HepG2 (cell line): ENCODE data around the gene KRT10. TPM values are rescaled to one million over a fixed set of nuclear protein-coding genes. Genes with fewer than 3 reads are reported as not detected.
A peak's percentile ranks its signal among the peaks of the same experiment; 100 is the strongest.

Experiments used
- KIAA2018 ChIP-seq: sonication (generic); formaldehyde crosslinking; IDR thresholded peaks from 2 replicates; pipeline ENCODE4 v1.5.0; 2020; ENCODE audit warnings: mild to moderate bottlenecking, missing genetic modification reagents, borderline replicate concordance
- MIER2 ChIP-seq: IDR thresholded peaks from 2 replicates; pipeline ENCODE4 v1.6.1; 2016; ENCODE audit warnings: missing biosample characterization, missing genetic modification reagents
- MXI1 ChIP-seq: IDR thresholded peaks from 3 replicates; pipeline ENCODE4 v1.6.1; 2012; ENCODE audit warnings: low read depth, low read length, inconsistent platforms, borderline replicate concordance
- NONO ChIP-seq, 2 experiments: fragments of 450-650 bp in 1 of 2; sonication (generic) in 1 of 2; formaldehyde crosslinking in 1 of 2; IDR thresholded peaks in 1 of 2; conservative IDR thresholded peaks in 1 of 2; 2 replicates each; pipeline versions ENCODE4 v1.6.1 to v1.8.0; 2017 to 2022; ENCODE audit warnings: mild to moderate bottlenecking in 1 of 2, missing genetic modification reagents in 1 of 2, moderate library complexity in 1 of 2
- NR2F1 ChIP-seq, 2 experiments: fragments of 450-650 bp in 1 of 2; formaldehyde crosslinking in 1 of 2; IDR thresholded peaks; 2 replicates each; pipeline versions ENCODE4 v1.5.0 to v1.6.1; 2016 to 2020; ENCODE audit warnings: mild to moderate bottlenecking in 1 of 2, missing compliant biosample characterization in 1 of 2, missing genetic modification reagents in 1 of 2, moderate library complexity in 1 of 2
- RXRB ChIP-seq: IDR thresholded peaks from 2 replicates; pipeline ENCODE4 v1.6.1; 2016; ENCODE audit warnings: borderline replicate concordance, missing genetic modification reagents, missing compliant biosample characterization
- SIX4 ChIP-seq: sonication (generic); formaldehyde crosslinking; IDR thresholded peaks from 2 replicates; pipeline ENCODE4 v1.4.0; 2020; ENCODE audit warnings: missing genetic modification reagents
- SMC3 ChIP-seq: IDR thresholded peaks from 2 replicates; pipeline ENCODE4 v1.6.1; 2011; ENCODE audit warnings: low read length, improper control_type of control experiment
- TAF1 ChIP-seq: sonication (generic); formaldehyde crosslinking; IDR thresholded peaks from 2 replicates; pipeline ENCODE4 v1.4.0; 2020; ENCODE audit warnings: missing genetic modification reagents
- TEAD2 ChIP-seq: sonication (generic); formaldehyde crosslinking; IDR thresholded peaks from 2 replicates; pipeline ENCODE4 v1.9.0; 2021; ENCODE audit warnings: missing genetic modification reagents
- THYN1 ChIP-seq: sonication (generic); formaldehyde crosslinking; IDR thresholded peaks from 2 replicates; pipeline ENCODE4 v1.8.1; 2023; ENCODE audit warnings: low read depth, mild to moderate bottlenecking, moderate library complexity, missing genetic modification reagents, borderline replicate concordance
- ZFP82 ChIP-seq: sonication (generic); formaldehyde crosslinking; IDR thresholded peaks from 2 replicates; pipeline ENCODE4 v1.5.1; 2020; ENCODE audit warnings: mild to moderate bottlenecking, missing genetic modification reagents, borderline replicate concordance
- ZMYM2 ChIP-seq: sonication (generic); formaldehyde crosslinking; IDR thresholded peaks from 2 replicates; pipeline ENCODE4 v1.8.0; 2022; ENCODE audit warnings: mild to moderate bottlenecking, missing genetic modification reagents
- ZNF670 ChIP-seq: sonication (generic); formaldehyde crosslinking; IDR thresholded peaks from 2 replicates; pipeline ENCODE4 v1.8.0; 2022; ENCODE audit warnings: mild to moderate bottlenecking, missing genetic modification reagents, borderline replicate concordance
- polyA plus RNA-seq, 8 experiments: library from polyadenylated mRNA; depleted of rRNA in 3 of 8; stranded (reverse) in 7 of 8; unstranded in 1 of 8; fragments of >200 nt; fragmentation: Illumina TruSeq in 4 of 8; extraction: Trizol in 4 of 8; gene quantifications; 2 replicates each; pipeline versions ENCODE4 v1.2.1 to v1.2.3, GENCODE V29; 2011 to 2016; ENCODE audit warnings: low read depth in 4 of 8, missing spikeins in 1 of 8, mixed read lengths in 1 of 8; ENCODE audit not compliant: insufficient read depth in 1 of 8
- total RNA-seq, 5 experiments: library from RNA; depleted of rRNA; stranded (reverse); fragments of >200 nt; fragmentation: Illumina TruSeq; extraction: Trizol; gene quantifications; 2 replicates each; pipeline ENCODE4 v1.2.3, GENCODE V29; 2016; ENCODE audit warnings: low read depth in 1 of 5
- TF ChIP-seq, protein P1 (sequence below): IDR thresholded peaks from 2 replicates; pipeline ENCODE4 v1.6.1; 2016; ENCODE audit warnings: low read depth, borderline replicate concordance
- TF ChIP-seq, protein P2 (sequence below): sonication (generic); formaldehyde crosslinking; IDR thresholded peaks from 2 replicates; pipeline ENCODE4 v1.4.0; 2020; ENCODE audit warnings: missing genetic modification reagents
- TF ChIP-seq, protein P3 (sequence below): conservative IDR thresholded peaks from 2 replicates; pipeline ENCODE4 v1.6.1; 2018; ENCODE audit warnings: missing genetic modification reagents
- TF ChIP-seq, protein P4 (sequence below): sonication (generic); formaldehyde crosslinking; IDR thresholded peaks from 2 replicates; pipeline ENCODE4 v1.8.1; 2023; ENCODE audit warnings: mild to moderate bottlenecking, missing genetic modification reagents

The KRT10 gene
- total and polyA plus RNA-seq, 2 of the 13 experiments (the other 11 are each of a cell fraction or from before 2014, with no cell fraction given): 25.1 to 27.5 TPM

GRCh38 chr17:40803617-40804082 lies 18.8 kb downstream of the KRT10 start (continued):
- TF ChIP-seq MXI1: peak; percentile 31; the same call in 1 of the 3 replicates
- peak; percentile 46; the same call in 1 of the 2 replicates for TF ChIP-seq MIER2 (CRISPR knock-in tag)
- TF ChIP-seq NR2F1 (CRISPR knock-in tag; IDR thresholded peaks at IDR 0.05): no peak
- TF ChIP-seq, protein P1, sequence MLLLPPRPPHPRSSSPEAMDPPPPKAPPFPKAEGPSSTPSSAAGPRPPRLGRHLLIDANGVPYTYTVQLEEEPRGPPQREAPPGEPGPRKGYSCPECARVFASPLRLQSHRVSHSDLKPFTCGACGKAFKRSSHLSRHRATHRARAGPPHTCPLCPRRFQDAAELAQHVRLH: peak; percentile 73; the same call in 1 of the 2 replicates
- TF ChIP-seq ZNF670: no peak
- no peak for TF ChIP-seq NONO (IDR thresholded peaks at IDR 0.05)
- TF ChIP-seq NONO (CRISPR knock-in tag; conservative IDR thresholded peaks at IDR 0.05): no peak
- TF ChIP-seq TAF1 (CRISPR knock-in tag): no peak
- no peak for TF ChIP-seq KIAA2018 (CRISPR knock-in tag)
- no peak for TF ChIP-seq TEAD2 (CRISPR knock-in tag)
- TF ChIP-seq SIX4 (CRISPR knock-in tag): no peak
- TF ChIP-seq SMC3: peak; percentile 95
- TF ChIP-seq ZMYM2: no peak
- TF ChIP-seq THYN1 (CRISPR knock-in tag): no peak
- TF ChIP-seq RXRB: peak; percentile 55; the same call in 1 of the 2 replicates
- TF ChIP-seq, protein P2, sequence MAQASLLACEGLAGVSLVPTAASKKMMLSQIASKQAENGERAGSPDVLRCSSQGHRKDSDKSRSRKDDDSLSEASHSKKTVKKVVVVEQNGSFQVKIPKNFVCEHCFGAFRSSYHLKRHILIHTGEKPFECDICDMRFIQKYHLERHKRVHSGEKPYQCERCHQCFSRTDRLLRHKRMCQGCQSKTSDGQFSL (CRISPR knock-in tag): no peak
- TF ChIP-seq, protein P3, sequence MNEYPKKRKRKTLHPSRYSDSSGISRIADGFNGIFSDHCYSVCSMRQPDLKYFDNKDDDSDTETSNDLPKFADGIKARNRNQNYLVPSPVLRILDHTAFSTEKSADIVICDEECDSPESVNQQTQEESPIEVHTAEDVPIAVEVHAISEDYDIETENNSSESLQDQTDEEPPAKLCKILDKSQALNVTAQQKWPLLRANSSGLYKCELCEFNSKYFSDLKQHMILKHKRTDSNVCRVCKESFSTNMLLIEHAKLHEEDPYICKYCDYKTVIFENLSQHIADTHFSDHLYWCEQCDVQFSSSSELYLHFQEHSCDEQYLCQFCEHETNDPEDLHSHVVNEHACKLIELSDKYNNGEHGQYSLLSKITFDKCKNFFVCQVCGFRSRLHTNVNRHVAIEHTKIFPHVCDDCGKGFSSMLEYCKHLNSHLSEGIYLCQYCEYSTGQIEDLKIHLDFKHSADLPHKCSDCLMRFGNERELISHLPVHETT (CRISPR knock-in tag): no peak
- TF ChIP-seq ZFP82 (CRISPR knock-in tag): no peak
- TF ChIP-seq, protein P4, sequence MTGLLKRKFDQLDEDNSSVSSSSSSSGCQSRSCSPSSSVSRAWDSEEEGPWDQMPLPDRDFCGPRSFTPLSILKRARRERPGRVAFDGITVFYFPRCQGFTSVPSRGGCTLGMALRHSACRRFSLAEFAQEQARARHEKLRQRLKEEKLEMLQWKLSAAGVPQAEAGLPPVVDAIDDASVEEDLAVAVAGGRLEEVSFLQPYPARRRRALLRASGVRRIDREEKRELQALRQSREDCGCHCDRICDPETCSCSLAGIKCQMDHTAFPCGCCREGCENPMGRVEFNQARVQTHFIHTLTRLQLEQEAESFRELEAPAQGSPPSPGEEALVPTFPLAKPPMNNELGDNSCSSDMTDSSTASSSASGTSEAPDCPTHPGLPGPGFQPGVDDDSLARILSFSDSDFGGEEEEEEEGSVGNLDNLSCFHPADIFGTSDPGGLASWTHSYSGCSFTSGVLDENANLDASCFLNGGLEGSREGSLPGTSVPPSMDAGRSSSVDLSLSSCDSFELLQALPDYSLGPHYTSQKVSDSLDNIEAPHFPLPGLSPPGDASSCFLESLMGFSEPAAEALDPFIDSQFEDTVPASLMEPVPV (CRISPR knock-in tag): no peak
